LoVo (cell line): ENCODE measurements around the gene GPR152.
"Not testable (repeated sequence)": the region's sequence is repeated elsewhere in the genome, so short reads cannot be mapped to it uniquely, and the experiment has no call there.

Source experiments
- DNase-seq: peaks from one replicate; pipeline ENCODE4 v3.0.0-alpha.2; 2016; ENCODE audit warnings: low spot score

GPR152 gene

GRCh38 chr11:67439321-67440228 lies 13.0 kb downstream of the GPR152 start:
- DNase-seq, result no peak

GRCh38 chr11:67438158-67438902 lies 14.2 kb downstream of the GPR152 start:
- no peak for DNase-seq

GRCh38 chr11:67437809-67438157 lies 14.7 kb downstream of the GPR152 start:
- DNase-seq, result no peak

GRCh38 chr11:67437082-67437808 lies 15.3 kb downstream of the GPR152 start, which contains the start of gene PTPRCAP:
Gene PTPRCAP (minus strand): TSS chr11:67437682. CDS start chr11:67437619, 63 bp downstream.
- no peak for DNase-seq

- DNase-seq, result no peak
Observed at GRCh38 chr11:67436459-67437081, 16.0 kb downstream of the GPR152 start.

- DNase-seq, result no peak
Observed at GRCh38 chr11:67435727-67436458, 16.6 kb downstream of the GPR152 start.

- no peak for DNase-seq
Observed at GRCh38 chr11:67435031-67435726, 17.4 kb downstream of the GPR152 start.

- no peak for DNase-seq
Observed at GRCh38 chr11:67434395-67434881, 18.1 kb downstream of the GPR152 start.

GRCh38 chr11:67433536-67434394 lies 18.8 kb downstream of the GPR152 start:
- no peak for DNase-seq

GRCh38 chr11:67432655-67433349 lies 19.7 kb downstream of the GPR152 start:
- DNase-seq, result no peak

GRCh38 chr11:67431346-67432249 lies 20.9 kb downstream of the GPR152 start:
- DNase-seq, result no peak

- no peak for DNase-seq
Observed at GRCh38 chr11:67429722-67430121, 22.8 kb downstream of the GPR152 start.

GRCh38 chr11:67429038-67429668 lies 23.4 kb downstream of the GPR152 start:
- no peak for DNase-seq

GRCh38 chr11:67428052-67429001 lies 24.2 kb downstream of the GPR152 start, which contains the start of gene RPS6KB2:
Gene RPS6KB2 (plus strand): TSS chr11:67428494. CDS start chr11:67428546, 52 bp downstream.
- DNase-seq, result peak; percentile 98

- not testable (repeated sequence) for DNase-seq
Observed at GRCh38 chr11:67427364-67427859, 25.1 kb downstream of the GPR152 start.
